Measurements from ENCODE around the gene IMMP2L.

Gene IMMP2L

GRCh38 chr7:111530356-111530668 lies 32.0 kb downstream of the IMMP2L start:
- Histone ChIP-seq H3K4me3 (replicated peaks; ENCODE audit: low read depth, low read length) (no peak overlapping the region), H3K27me3 (replicated peaks; ENCODE audit: control insufficient read depth, insufficient read depth, low read length) (no peaks in the 10 kb centered on the region), H3K36me3 (ENCODE audit: control insufficient read depth, insufficient read depth, low read length) (no peaks in the 10 kb centered on the region)
- TF ChIP-seq, protein P1, sequence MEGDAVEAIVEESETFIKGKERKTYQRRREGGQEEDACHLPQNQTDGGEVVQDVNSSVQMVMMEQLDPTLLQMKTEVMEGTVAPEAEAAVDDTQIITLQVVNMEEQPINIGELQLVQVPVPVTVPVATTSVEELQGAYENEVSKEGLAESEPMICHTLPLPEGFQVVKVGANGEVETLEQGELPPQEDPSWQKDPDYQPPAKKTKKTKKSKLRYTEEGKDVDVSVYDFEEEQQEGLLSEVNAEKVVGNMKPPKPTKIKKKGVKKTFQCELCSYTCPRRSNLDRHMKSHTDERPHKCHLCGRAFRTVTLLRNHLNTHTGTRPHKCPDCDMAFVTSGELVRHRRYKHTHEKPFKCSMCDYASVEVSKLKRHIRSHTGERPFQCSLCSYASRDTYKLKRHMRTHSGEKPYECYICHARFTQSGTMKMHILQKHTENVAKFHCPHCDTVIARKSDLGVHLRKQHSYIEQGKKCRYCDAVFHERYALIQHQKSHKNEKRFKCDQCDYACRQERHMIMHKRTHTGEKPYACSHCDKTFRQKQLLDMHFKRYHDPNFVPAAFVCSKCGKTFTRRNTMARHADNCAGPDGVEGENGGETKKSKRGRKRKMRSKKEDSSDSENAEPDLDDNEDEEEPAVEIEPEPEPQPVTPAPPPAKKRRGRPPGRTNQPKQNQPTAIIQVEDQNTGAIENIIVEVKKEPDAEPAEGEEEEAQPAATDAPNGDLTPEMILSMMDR (IDR thresholded peaks at IDR 0.05; ENCODE audit: insufficient read depth, low read length, poor library complexity, severe bottlenecking) = no peak
- no peak for DNase-seq (ENCODE audit: extremely low read depth, insufficient read length)

DNA sequence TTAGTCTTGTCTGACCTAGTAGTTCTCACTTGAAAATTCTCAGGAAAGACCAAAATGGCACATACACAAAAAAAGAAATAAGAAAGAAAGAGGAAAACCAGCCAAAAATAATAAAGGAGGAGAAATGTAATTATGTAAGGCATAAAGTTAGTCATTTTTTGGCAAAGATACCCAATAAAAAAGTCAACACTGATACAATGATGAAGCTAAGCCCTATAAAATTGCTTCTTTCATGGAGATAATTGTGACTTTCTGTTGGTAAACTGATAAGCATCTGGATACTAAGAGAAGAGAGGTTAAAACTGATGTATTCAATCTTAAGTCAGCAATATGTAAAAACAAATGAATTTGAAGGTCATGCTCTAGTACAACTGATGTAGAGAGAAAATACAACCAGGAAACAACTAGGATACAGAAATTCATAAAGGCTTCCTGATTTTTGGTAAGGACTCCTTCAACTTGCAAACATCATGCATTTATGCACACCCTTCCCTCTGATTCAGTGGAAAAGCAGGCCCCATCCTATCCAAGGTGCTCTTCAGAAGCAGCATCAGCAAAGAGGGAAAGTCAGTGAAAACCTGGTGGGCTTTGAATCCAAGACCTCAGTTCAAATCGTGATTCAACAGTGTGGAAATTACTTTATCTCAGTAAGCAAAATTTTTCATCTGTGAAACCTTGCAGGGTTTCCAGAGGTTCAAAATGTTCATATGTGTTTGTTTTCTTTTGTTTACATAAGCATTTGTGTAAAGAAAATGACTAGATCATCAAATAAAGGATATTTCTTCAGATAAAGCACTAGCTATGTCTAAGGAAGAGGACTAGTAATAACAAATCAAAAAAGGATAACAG lies 32.6 kb downstream of the IMMP2L start:
- H3K36me3 ChIP-seq (ENCODE audit: control insufficient read depth, insufficient read depth, low read length) = no peaks in the 10 kb centered on the region
- no peak for DNase-seq (ENCODE audit: extremely low read depth, insufficient read length)

DNA sequence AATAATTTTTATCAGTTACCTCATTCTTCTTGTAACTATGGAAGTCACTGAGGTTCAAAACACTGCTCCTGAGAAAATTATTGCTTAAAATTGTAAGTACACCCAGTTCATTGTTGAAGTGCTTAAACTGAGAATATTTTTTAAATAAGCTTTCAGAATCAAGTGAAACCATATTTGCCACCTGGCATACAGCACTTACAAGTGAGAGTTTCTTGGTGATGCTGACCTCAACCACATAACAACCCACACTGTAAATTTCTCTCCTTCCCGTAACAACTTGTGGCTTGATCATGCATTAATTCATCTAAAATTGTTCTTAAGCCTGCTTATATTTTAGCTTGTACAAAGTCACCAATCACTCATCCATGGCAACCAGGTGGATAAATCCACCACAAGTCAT lies 34.0 kb downstream of the IMMP2L start:
- DNase-seq (ENCODE audit: extremely low read depth, insufficient read length) = peak; percentile 71
- TF ChIP-seq, protein P1 (IDR thresholded peaks at IDR 0.05; ENCODE audit: insufficient read depth, low read length, poor library complexity, severe bottlenecking) = no peak
- Histone ChIP-seq H3K4me3 (replicated peaks; ENCODE audit: low read depth, low read length) (no peak overlapping the region), H3K27me3 (replicated peaks; ENCODE audit: control insufficient read depth, insufficient read depth, low read length) (no peaks in the 10 kb centered on the region), H3K36me3 (ENCODE audit: control insufficient read depth, insufficient read depth, low read length) (no peaks in the 10 kb centered on the region)

More for the DNA sequence above, 32.6 kb downstream of the IMMP2L start:
- Histone ChIP-seq H3K27me3 (replicated peaks; ENCODE audit: control insufficient read depth, insufficient read depth, low read length) (no peaks in the 10 kb centered on the region), H3K4me3 (replicated peaks; ENCODE audit: low read depth, low read length) (no peak overlapping the region)
- TF ChIP-seq, protein P1 (IDR thresholded peaks at IDR 0.05; ENCODE audit: insufficient read depth, low read length, poor library complexity, severe bottlenecking) = no peak

DNA sequence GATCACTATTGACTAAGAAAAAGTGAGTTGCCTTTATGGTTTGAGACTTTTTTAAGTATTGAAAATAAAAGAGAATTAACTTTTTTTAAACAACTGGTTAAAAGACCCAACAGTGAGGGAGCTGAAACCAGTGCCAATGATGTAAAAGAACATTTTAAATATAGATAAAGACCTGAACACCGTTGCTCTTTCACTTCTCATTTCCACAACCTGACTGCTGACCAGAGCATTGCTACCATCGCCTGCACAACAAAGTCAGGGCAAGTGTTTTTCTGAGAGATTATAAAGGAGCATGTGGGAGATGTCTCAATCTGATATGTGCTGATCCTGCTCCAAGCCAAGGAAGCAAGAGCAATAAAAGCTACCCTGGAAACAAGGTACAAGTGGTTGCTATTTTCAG lies 34.7 kb downstream of the IMMP2L start:
- Histone ChIP-seq H3K36me3 (ENCODE audit: control insufficient read depth, insufficient read depth, low read length) (no peaks in the 10 kb centered on the region), H3K27me3 (replicated peaks; ENCODE audit: control insufficient read depth, insufficient read depth, low read length) (no peaks in the 10 kb centered on the region), H3K4me3 (replicated peaks; ENCODE audit: low read depth, low read length) (no peak overlapping the region; the same call in 1 of the 2 replicates)
- DNase-seq (ENCODE audit: extremely low read depth, insufficient read length) = peak; percentile 45
- TF ChIP-seq, protein P1 (IDR thresholded peaks at IDR 0.05; ENCODE audit: insufficient read depth, low read length, poor library complexity, severe bottlenecking) = no peak

DNA sequence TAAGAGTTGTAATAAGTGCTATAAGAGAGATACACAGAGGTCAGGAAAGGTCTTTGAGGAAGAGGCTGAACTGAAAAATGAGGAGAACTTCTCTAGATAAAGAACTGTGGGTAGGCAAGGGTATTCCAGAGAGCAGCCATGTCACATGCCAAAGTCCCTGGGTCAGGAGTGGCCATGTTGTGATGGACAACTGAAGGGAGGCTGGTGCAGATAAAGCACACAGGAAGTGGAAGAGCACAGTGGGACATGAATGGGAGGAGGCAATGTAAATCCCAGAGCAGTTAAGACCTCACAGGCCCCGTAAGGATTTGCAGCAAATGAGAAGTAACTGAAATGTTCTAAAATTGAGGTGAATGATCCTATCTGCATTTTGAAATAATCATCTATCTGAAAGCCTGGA lies 37.2 kb downstream of the IMMP2L start:
- DNase-seq (ENCODE audit: extremely low read depth, insufficient read length) = no peak
- Histone ChIP-seq H3K27me3 (replicated peaks; ENCODE audit: control insufficient read depth, insufficient read depth, low read length) (no peaks in the 10 kb centered on the region), H3K36me3 (ENCODE audit: control insufficient read depth, insufficient read depth, low read length) (no peaks in the 10 kb centered on the region), H3K4me3 (replicated peaks; ENCODE audit: low read depth, low read length) (no peak overlapping the region)
- TF ChIP-seq, protein P1 (IDR thresholded peaks at IDR 0.05; ENCODE audit: insufficient read depth, low read length, poor library complexity, severe bottlenecking) = no peak

Data from GM06990 (cell line).